Testis (tissue), 3 donors: Measurements from ENCODE around the gene ZNF518B. TPM values are rescaled to one million over a fixed set of nuclear protein-coding genes. Genes with fewer than 3 reads are reported as not detected.
"Not testable (repeated sequence)": the region's sequence is repeated elsewhere in the genome, so short reads cannot be mapped to it uniquely, and the experiment has no call there.

Experiments
- DNase-seq: peaks from one replicate; pipeline ENCODE4 v3.0.0-alpha.2; 2019
- H3K27ac ChIP-seq, 2 donors: fragments of 200-600 bp; sonication (generic); one replicate each; pipeline ENCODE4 v1.5.1; 2019
- H3K27me3 ChIP-seq: fragments of 200-600 bp; sonication (generic); one replicate; pipeline ENCODE4 v1.5.1; 2019
- H3K36me3 ChIP-seq: fragments of 200-600 bp; sonication (generic); one replicate; pipeline ENCODE4 v1.5.1; 2017; ENCODE audit warnings: low read depth; ENCODE audit errors: missing control alignments
- H3K4me1 ChIP-seq: fragments of 200-600 bp; sonication (generic); one replicate; pipeline ENCODE4 v1.5.1; 2019
- H3K4me3 ChIP-seq, 2 donors: fragments of 200-600 bp; sonication (generic); one replicate each; pipeline ENCODE4 v1.5.1; 2017 to 2019
- H3K9me3 ChIP-seq: fragments of 200-600 bp; sonication (generic); one replicate; pipeline ENCODE4 v1.5.1; 2017
- POLR2A ChIP-seq: fragments of 450-650 bp; IDR thresholded peaks from one replicate; pipeline ENCODE4 v1.6.1; 2017; ENCODE audit warnings: antibody characterized with exemption, mild to moderate bottlenecking, moderate library complexity
- WGBS, 2 donors: methylation state at CpG; one replicate each; pipeline ENCODE4 v1.1.5; 2018; 5-methylcytosine and 5-hydroxymethylcytosine counted together
- intact Hi-C: fragments of 100-400 bp; cut with DNase I; formaldehyde crosslinking; loops from one replicate; pipeline ENCODE4 v1.15.1; 2023; ENCODE audit warnings: low total_unique reads
- polyA plus RNA-seq: library from polyadenylated mRNA; stranded (reverse); fragments of 350-450 nt; fragmentation: Illumina TruSeq; extraction: RNeasy Lipid Tissue Mini Kit (QIAGEN cat#74804); gene quantifications from one replicate; pipeline ENCODE4 v1.2.3, GENCODE V29; 2014; ENCODE audit warnings: low read depth, low replicate concordance; ENCODE audit not compliant: insufficient read depth
- total RNA-seq, 2 donors: library from RNA; depleted of rRNA; stranded (reverse); fragments of >200 nt; gene quantifications; one replicate each; pipeline ENCODE4 v1.2.3, GENCODE V29; 2016
- TF ChIP-seq, protein P1 (sequence below), 3 experiments: fragments of 450-650 bp in 2 of 3; fragments of 200-600 bp in 1 of 3; sonication (generic) in 1 of 3; IDR thresholded peaks; one replicate each; pipeline ENCODE4 v1.5.1; 2016 to 2019; ENCODE audit warnings: antibody characterized with exemption in 3 of 3, mild to moderate bottlenecking in 2 of 3, moderate library complexity in 1 of 3

The ZNF518B gene
- total and polyA plus RNA-seq, 3 donors from 2014 or later: 20.9 to 47.1 (median 38.1) TPM

DNA sequence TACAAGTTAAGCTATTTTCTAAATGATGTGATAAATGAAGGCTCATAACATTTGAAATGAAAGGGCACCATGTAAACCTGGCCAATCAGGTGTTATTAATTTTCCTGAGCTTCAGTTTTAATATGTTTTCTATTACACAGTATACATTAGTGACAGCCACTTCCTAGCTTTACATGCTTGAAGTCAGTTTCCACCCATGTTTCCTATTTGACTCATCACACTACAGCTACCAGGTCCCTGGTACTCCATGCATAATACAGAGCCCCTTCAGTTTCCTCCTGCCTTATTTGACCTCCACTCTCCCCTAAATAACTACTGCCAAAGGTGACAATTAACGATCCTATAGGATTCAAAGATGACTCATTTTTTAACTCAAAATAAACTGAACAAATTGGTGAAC, 18.3 kb downstream of the ZNF518B start:
- Histone ChIP-seq H3K27me3 (no peaks in the 10 kb centered on the region), H3K36me3 (no peaks in the 10 kb centered on the region), H3K4me3 (no peak overlapping the region), H3K4me1 (no peaks in the 10 kb centered on the region), H3K9me3 (no peaks in the 10 kb centered on the region), H3K27ac (no peak overlapping the region)
- TF ChIP-seq, protein P1, sequence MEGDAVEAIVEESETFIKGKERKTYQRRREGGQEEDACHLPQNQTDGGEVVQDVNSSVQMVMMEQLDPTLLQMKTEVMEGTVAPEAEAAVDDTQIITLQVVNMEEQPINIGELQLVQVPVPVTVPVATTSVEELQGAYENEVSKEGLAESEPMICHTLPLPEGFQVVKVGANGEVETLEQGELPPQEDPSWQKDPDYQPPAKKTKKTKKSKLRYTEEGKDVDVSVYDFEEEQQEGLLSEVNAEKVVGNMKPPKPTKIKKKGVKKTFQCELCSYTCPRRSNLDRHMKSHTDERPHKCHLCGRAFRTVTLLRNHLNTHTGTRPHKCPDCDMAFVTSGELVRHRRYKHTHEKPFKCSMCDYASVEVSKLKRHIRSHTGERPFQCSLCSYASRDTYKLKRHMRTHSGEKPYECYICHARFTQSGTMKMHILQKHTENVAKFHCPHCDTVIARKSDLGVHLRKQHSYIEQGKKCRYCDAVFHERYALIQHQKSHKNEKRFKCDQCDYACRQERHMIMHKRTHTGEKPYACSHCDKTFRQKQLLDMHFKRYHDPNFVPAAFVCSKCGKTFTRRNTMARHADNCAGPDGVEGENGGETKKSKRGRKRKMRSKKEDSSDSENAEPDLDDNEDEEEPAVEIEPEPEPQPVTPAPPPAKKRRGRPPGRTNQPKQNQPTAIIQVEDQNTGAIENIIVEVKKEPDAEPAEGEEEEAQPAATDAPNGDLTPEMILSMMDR (IDR thresholded peaks at IDR 0.05): no peak
- no peak for TF ChIP-seq POLR2A
- 70 to 79% methylated on average over 1 of the region's 1 CpG for WGBS, 2 donors
- DNase-seq: no peak
- intact Hi-C loops: no loop called here

DNA sequence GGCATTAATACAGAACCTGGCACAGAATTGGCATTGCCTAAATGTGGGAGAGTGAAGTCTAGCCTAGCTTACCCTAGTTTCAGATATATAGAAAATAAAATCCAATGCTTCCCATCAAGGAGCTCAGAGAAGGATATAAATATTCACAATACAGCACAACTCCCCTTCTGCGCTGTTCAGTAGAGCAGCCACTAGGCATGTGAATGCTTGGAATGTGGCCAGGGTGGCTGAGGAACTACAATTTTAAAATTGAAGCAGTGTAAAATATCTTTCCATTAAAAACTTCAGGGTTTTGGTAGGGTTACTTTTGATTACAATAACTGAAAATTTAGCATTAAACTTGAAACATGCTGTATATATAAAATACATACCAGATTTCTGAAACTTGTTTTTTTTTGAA, 19.5 kb downstream of the ZNF518B start:
- Histone ChIP-seq H3K4me1 (no peaks in the 10 kb centered on the region), H3K27ac (no peak overlapping the region), H3K4me3 (no peak overlapping the region), H3K27me3 (no peaks in the 10 kb centered on the region), H3K9me3 (no peaks in the 10 kb centered on the region), H3K36me3 (no peaks in the 10 kb centered on the region)
- no peak for DNase-seq
- 0 to 16% methylated on average over 1 of the region's 1 CpG for WGBS, 2 donors
- TF ChIP-seq, protein P1 (IDR thresholded peaks at IDR 0.05): no peak
- TF ChIP-seq POLR2A: no peak
- intact Hi-C loops: no loop called here

DNA sequence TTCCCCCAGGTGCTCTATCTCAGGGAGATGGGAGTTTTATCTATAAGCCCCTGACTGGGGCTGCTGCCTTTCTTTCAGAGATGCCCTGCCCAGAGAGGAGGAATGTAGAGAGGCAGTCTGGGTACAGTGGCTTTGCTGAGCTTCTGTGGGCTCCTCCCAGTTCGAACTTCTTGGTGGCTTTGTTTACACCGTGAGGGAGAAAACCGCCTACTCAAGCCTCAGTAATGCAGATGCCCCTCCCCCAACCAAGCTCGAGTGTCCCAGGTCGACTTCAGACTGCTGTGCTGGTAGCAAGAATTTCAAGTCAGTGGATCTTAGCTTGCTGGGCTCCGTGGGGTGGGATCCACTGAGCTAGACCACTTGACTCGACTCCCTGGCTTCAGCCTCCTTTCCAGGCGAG, 29.5 kb downstream of the ZNF518B start:
- H3K27ac ChIP-seq, H3K9me3 ChIP-seq, H3K27me3 ChIP-seq, H3K36me3 ChIP-seq, DNase-seq, H3K4me1 ChIP-seq, H3K4me3 ChIP-seq, intact Hi-C loops: not testable (repeated sequence)
- 86 to 100% methylated on average over 1 to 8 of the region's 8 CpGs for WGBS, 2 donors

DNA sequence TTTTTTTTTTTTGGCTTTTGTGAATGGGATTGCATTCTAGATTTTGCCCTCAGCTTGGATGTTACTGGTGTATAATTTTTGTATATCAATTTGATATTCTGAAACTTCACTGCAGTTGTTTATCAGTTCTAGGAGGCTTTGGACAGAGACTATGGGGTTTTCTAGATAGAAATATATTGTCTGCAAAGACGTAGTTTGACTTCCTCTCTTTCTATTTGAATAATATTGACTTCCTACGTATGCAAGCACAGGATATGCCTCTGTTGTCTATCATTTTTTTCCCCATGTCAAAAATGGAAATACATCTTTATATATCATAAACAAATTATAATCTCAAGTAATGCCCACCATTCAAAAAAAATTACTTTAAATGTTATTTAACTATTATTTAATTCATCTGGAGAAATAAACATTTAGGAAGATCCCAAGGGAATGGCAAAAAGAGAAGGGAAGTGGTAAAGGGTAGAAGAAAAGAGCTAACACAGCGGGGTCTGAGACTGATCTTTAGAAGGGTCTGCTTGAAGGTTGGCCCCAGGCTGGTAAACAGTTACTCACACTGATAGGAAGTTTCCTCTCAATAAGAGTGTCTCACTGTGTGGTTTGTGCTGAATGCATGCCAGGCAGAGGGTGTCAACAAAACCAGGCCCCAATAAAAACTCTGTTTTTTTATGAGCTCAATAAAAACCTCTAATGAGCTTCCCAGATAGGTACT, 35.7 kb downstream of the ZNF518B start:
- Histone ChIP-seq H3K36me3 (no peaks in the 10 kb centered on the region), H3K27ac (no peak overlapping the region), H3K4me3 (no peak overlapping the region), H3K9me3 (no peaks in the 10 kb centered on the region), H3K27me3 (no peaks in the 10 kb centered on the region), H3K4me1 (no peaks in the 10 kb centered on the region)
- no peak for TF ChIP-seq POLR2A
- TF ChIP-seq, protein P1 (IDR thresholded peaks at IDR 0.05): no peak
- WGBS, 2 donors: 82 to 83% methylated on average over 3 of the region's 3 CpGs
- intact Hi-C loops: no loop called here
- no peak for DNase-seq

DNA sequence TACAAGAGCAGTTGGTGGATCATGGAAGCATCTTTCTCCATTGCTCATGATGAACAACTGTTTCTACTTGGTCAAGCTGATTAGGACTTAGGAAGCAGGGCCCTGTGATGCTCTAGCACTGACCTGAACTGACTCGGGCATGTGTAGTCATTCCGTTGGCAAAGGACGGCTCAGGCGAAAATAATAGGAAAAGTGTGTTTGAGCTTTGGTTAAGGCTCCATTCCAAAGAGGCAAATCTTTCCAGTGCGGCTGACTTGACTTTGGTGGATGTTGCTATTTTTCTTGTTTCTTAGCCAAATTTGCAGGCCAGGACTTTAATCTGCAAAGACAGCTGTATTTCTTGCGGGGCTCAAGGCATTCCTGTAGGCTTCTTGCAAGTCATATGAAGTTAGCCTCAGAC, 39.5 kb downstream of the ZNF518B start:
- no peaks in the 10 kb centered on the region for H3K9me3 ChIP-seq
- no peaks in the 10 kb centered on the region for H3K27me3 ChIP-seq
- 51 to 61% methylated on average over 6 of the region's 6 CpGs for WGBS, 2 donors
- no peaks in the 10 kb centered on the region for H3K4me1 ChIP-seq
- H3K27ac ChIP-seq: no peak overlapping the region
- TF ChIP-seq, protein P1 (IDR thresholded peaks at IDR 0.05): no peak
- H3K36me3 ChIP-seq: no peaks in the 10 kb centered on the region
- intact Hi-C loops: no loop called here
- no peak overlapping the region for H3K4me3 ChIP-seq
- DNase-seq: no peak
